GM21526 (cell line): ENCODE results near the gene MAN1A1.
"Not testable (repeated sequence)": the region's sequence is repeated elsewhere in the genome, so short reads cannot be mapped to it uniquely, and the experiment has no call there.

Source experiments
- ATAC-seq: cut with Tn5 transposase; IDR thresholded peaks from one replicate; pipeline ENCODE4 v1.9.1; 2021; ENCODE audit warnings: moderate library complexity; ENCODE audit not compliant: unreplicated experiment, low FRiP score

Gene MAN1A1

GRCh38 chr6:119308048-119308570 is 41.5 kb downstream of the MAN1A1 start:
- no peak for ATAC-seq

- no peak for ATAC-seq
Observed at GRCh38 chr6:119307056-119307455, 42.5 kb downstream of the MAN1A1 start.

GRCh38 chr6:119306396-119306968 is 43.1 kb downstream of the MAN1A1 start:
- ATAC-seq, result no peak

- ATAC-seq, result no peak
Observed at GRCh38 chr6:119303164-119303887, 46.2 kb downstream of the MAN1A1 start.

GRCh38 chr6:119301429-119301828 is 48.1 kb downstream of the MAN1A1 start:
- no peak for ATAC-seq

- ATAC-seq, result no peak
Observed at GRCh38 chr6:119299694-119300093, 49.9 kb downstream of the MAN1A1 start.

GRCh38 chr6:119297049-119297448 is 52.5 kb downstream of the MAN1A1 start:
- ATAC-seq, result no peak

GRCh38 chr6:119296036-119297035 is 53.2 kb downstream of the MAN1A1 start:
- no peak for ATAC-seq

GRCh38 chr6:119294984-119295383 is 54.6 kb downstream of the MAN1A1 start:
- peak; percentile 70 for ATAC-seq

- not testable (repeated sequence) for ATAC-seq
Observed at GRCh38 chr6:119291060-119291459, 58.5 kb downstream of the MAN1A1 start.

GRCh38 chr6:119290306-119290705 is 59.3 kb downstream of the MAN1A1 start:
- ATAC-seq, result no peak

GRCh38 chr6:119289651-119290050 is 59.9 kb downstream of the MAN1A1 start:
- ATAC-seq, result no peak

- ATAC-seq, result no peak
Observed at GRCh38 chr6:119285908-119286625, 63.5 kb downstream of the MAN1A1 start.

GRCh38 chr6:119284861-119285521 is 64.6 kb downstream of the MAN1A1 start:
- no peak for ATAC-seq

GRCh38 chr6:119283979-119284545 is 65.5 kb downstream of the MAN1A1 start:
- no peak for ATAC-seq

- ATAC-seq, result no peak
Observed at GRCh38 chr6:119283214-119283613, 66.3 kb downstream of the MAN1A1 start.

GRCh38 chr6:119280668-119281067 is 68.9 kb downstream of the MAN1A1 start:
- ATAC-seq, result no peak

- no peak for ATAC-seq
Observed at GRCh38 chr6:119280080-119280479, 69.5 kb downstream of the MAN1A1 start.

GRCh38 chr6:119278625-119279024 is 70.9 kb downstream of the MAN1A1 start:
- ATAC-seq, result no peak
